ENCODE measurements around the gene ARL4C.
A peak's percentile ranks its signal among the peaks of the same experiment; 100 is the strongest.

Gene ARL4C

DNA sequence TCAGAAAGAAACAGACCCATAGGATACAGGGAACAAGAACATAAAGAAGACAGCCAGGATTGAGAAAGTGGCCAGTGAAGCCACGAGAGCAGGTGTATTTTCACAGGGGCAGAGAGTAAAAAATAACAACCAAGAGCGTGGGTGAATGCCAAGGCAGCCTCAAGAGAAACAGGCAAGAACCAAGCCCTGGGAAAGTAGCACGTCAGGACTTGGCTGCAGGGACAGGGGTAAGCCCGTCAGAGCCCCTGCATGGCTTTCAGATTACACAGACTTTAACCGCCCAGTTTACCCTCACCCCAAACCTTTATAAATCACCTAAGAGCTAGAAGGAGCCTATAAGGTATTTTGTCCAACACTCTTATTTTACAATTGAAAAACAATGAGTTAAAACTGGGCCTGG lies 43.7 kb downstream of the ARL4C start:
- no peaks in the 10 kb centered on the region; the same call in 1 of the 2 replicates for H3K9me3 ChIP-seq (ENCODE audit: control insufficient read depth, insufficient read depth, low read length)
- H3K4me3 ChIP-seq (ENCODE audit: low read depth, low read length), result no peak overlapping the region
- H3K4me1 ChIP-seq (ENCODE audit: control insufficient read depth, insufficient read depth, low read length), result peaks cover 33% of the 10 kb centered on the region
- no peak overlapping the region for H3K9ac ChIP-seq (ENCODE audit: low read depth, low read length)
- H3K36me3 ChIP-seq (ENCODE audit: control insufficient read depth, insufficient read depth, low read length), result no peaks in the 10 kb centered on the region
- no peak overlapping the region for H3K27ac ChIP-seq (ENCODE audit: low read depth, low read length)
- no peaks in the 10 kb centered on the region for H3K27me3 ChIP-seq (ENCODE audit: control insufficient read depth, insufficient read depth, low read length)

DNA sequence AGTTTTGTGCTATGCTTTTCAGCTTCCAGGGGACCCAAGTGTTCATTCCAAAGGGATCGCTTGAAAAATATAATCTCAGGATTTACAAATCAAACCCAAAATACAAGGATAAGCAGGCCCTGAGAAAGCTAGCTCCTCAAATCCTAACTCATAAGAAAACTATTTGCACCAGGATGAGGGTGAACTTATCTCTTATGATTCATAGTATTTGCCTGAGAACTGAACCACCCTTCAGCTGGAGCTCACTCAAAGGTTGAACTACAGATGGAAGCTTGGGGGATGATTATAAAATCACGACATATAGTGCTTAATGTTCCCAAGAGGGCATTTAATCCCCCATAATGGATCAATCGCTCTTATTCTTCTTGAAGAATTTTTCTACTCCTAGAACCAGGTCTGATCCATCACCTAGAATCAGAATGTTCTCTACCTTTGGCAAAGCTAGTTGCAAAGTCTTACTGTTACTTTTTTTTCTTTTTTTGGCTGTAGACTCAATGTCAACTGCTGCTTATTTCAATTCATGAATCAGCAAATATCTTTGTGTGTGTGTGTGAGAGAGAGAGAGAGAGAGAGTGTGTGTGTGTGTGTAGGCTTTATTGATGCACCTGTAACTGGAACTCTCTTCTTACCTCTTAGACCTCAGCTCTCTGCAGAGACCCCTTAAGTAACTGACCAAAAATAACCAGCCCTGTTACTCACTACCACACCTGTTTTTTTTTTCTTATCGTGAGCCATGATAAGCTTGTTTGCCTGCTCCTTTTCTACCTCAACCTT lies 44.8 kb downstream of the ARL4C start:
- Histone ChIP-seq H3K4me3 (ENCODE audit: low read depth, low read length) (no peak overlapping the region), H3K27me3 (ENCODE audit: control insufficient read depth, insufficient read depth, low read length) (no peaks in the 10 kb centered on the region), H3K27ac (ENCODE audit: low read depth, low read length) (no peak overlapping the region), H3K4me1 (ENCODE audit: control insufficient read depth, insufficient read depth, low read length) (peaks cover 45% of the 10 kb centered on the region), H3K36me3 (ENCODE audit: control insufficient read depth, insufficient read depth, low read length) (no peaks in the 10 kb centered on the region), H3K9ac (ENCODE audit: low read depth, low read length) (no peak overlapping the region), H3K9me3 (ENCODE audit: control insufficient read depth, insufficient read depth, low read length) (no peaks in the 10 kb centered on the region)

DNA sequence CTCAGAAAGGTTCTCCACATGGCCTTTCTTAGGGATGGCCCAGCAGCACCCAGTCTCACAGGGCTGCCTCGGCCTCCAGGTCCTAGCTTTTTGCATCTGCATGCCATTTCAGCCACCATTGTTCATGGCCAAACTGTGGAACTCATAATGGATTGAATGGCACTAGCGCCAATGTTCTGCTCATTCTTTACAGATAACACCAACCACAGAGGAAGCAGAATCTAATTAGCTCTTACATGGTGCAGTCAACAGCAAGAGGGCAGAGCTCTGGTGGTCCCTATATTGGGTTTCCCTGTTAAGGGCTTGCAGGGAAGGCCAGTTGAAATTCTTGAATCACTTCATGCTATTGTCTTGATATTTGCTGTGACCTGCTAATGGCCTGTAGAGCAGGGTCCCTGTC lies 45.6 kb downstream of the ARL4C start:
- H3K27me3 ChIP-seq (ENCODE audit: control insufficient read depth, insufficient read depth, low read length), result peaks cover 3% of the 10 kb centered on the region; the same call in 1 of the 2 replicates
- no peak overlapping the region for H3K9ac ChIP-seq (ENCODE audit: low read depth, low read length)
- H3K27ac ChIP-seq (ENCODE audit: low read depth, low read length), result no peak overlapping the region
- H3K36me3 ChIP-seq (ENCODE audit: control insufficient read depth, insufficient read depth, low read length), result no peaks in the 10 kb centered on the region
- no peaks in the 10 kb centered on the region for H3K9me3 ChIP-seq (ENCODE audit: control insufficient read depth, insufficient read depth, low read length)
- no peak overlapping the region for H3K4me3 ChIP-seq (ENCODE audit: low read depth, low read length)
- H3K4me1 ChIP-seq (ENCODE audit: control insufficient read depth, insufficient read depth, low read length), result peaks cover 45% of the 10 kb centered on the region

DNA sequence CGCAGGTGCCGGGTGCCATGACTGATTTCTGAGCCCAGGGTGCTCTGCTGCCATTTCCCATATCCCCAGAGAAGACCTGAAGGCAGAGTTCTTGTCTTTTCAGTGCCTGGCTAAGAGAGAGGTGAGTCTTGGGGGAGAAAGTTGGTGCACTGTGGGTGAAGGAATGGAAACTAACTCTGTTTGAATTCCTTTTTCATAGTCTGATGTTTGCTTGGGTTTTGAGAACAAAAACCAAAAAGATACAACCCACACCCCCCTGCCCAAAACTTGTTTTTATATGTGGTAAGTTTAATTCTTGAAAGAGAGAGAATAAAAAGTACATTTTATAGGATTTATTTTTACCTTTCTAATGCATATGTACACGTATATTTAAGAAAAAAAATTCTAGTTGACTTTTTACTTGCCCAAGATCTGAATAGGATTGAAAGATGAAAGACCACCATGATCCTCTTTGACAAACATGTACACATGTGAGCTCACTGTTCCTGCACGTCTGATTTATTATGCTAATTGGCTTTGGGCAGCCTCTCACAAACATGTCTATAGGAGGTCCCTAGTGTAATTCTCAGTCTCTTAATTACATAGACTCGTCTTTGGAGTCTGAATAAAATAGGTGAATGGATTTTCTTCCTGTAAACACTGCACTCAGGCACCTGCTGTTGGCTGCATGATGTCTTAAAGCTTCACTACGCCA lies 46.3 kb downstream of the ARL4C start:
- peaks cover 6% of the 10 kb centered on the region; the same call in 1 of the 2 replicates for H3K27me3 ChIP-seq (ENCODE audit: control insufficient read depth, insufficient read depth, low read length)
- H3K4me3 ChIP-seq (ENCODE audit: low read depth, low read length), result no peak overlapping the region
- H3K27ac ChIP-seq (ENCODE audit: low read depth, low read length), result peak overlapping the region; percentile 97
- H3K9ac ChIP-seq (ENCODE audit: low read depth, low read length), result no peak overlapping the region
- no peaks in the 10 kb centered on the region for H3K9me3 ChIP-seq (ENCODE audit: control insufficient read depth, insufficient read depth, low read length)
- peaks cover 45% of the 10 kb centered on the region for H3K4me1 ChIP-seq (ENCODE audit: control insufficient read depth, insufficient read depth, low read length)
- no peaks in the 10 kb centered on the region for H3K36me3 ChIP-seq (ENCODE audit: control insufficient read depth, insufficient read depth, low read length)

DNA sequence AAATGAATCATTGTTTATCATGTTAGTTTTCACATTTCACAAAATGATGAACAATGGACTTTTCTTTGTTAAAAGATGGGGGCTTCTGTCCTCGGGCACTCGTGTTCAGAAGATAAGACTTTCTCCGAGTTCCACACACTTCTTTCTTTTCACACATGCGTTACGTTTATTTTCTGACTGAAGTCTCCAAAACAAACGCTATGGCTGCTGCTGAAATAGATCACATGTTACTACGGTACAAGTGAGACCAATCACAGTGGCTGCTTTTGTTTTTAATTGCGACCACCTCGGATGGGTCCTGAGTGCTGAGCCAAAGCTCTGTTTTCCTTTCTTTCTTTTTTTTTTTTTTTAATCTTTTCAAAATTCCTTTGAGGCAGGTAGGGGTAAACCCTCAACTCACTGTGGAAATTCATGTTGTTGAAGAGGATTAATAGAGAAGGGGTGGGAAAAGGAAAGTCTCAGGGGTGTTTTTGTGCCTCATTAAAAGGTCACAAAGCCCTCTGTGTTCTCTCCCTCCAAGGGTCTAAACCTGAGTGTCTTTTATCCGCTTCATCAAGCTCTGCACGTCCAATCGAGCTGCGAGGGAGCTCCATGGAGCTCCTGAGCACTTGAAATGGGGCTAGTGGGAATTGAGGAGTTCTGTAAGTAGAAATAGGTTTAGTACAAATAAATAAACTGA lies 48.2 kb downstream of the ARL4C start:
- Histone ChIP-seq H3K9ac (ENCODE audit: low read depth, low read length) (peak overlapping the region; percentile 22; the same call in 1 of the 2 replicates), H3K9me3 (ENCODE audit: control insufficient read depth, insufficient read depth, low read length) (no peaks in the 10 kb centered on the region), H3K27me3 (ENCODE audit: control insufficient read depth, insufficient read depth, low read length) (peaks cover 6% of the 10 kb centered on the region), H3K4me1 (ENCODE audit: control insufficient read depth, insufficient read depth, low read length) (peaks cover 45% of the 10 kb centered on the region), H3K4me3 (ENCODE audit: low read depth, low read length) (no peak overlapping the region), H3K36me3 (ENCODE audit: control insufficient read depth, insufficient read depth, low read length) (no peaks in the 10 kb centered on the region), H3K27ac (ENCODE audit: low read depth, low read length) (peak overlapping the region; percentile 97)

DNA sequence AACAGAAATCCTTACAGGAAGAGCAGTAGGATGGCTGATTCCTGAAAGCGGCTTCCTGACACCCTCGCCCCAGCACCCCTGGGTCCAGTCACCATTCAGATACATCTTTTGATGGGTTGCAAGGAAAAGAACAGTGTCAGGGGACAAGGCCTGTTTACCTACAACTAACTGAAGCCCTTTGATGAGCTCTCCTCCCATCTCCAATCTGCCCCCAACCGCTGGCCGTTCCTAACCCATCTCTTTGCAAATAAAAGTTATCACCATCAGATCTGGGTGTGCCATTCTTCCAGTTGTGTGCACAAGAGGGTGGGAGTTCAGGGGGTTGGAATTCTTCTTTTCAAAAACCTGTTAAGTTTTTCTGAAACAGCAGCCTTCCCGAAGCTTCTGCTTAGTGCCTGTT lies 48.9 kb downstream of the ARL4C start:
- H3K4me1 ChIP-seq (ENCODE audit: control insufficient read depth, insufficient read depth, low read length), result peaks cover 45% of the 10 kb centered on the region
- no peak overlapping the region for H3K9ac ChIP-seq (ENCODE audit: low read depth, low read length)
- peak overlapping the region; percentile 97 for H3K27ac ChIP-seq (ENCODE audit: low read depth, low read length)
- H3K4me3 ChIP-seq (ENCODE audit: low read depth, low read length), result no peak overlapping the region
- H3K36me3 ChIP-seq (ENCODE audit: control insufficient read depth, insufficient read depth, low read length), result no peaks in the 10 kb centered on the region
- no peaks in the 10 kb centered on the region for H3K9me3 ChIP-seq (ENCODE audit: control insufficient read depth, insufficient read depth, low read length)
- H3K27me3 ChIP-seq (ENCODE audit: control insufficient read depth, insufficient read depth, low read length), result peaks cover 6% of the 10 kb centered on the region

DNA sequence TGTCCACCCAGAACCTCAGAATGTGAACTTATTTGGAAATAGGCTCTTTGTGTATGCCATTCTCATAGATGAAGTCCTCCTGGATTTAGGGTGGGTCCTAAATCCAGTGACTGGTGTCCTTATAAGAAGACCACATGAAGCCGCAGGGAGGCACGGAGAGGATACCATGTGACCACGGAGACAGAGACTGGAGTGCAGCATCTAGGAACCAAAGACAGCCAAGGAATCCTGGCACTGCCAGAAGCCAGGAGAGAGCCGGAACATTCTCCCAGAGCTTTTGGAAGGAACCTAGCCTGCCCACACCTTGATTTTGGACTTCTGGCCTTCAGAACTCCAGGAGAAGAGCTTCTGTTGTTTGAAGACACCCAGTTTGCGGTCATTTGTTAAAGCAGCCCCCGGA lies 49.7 kb downstream of the ARL4C start:
- H3K9me3 ChIP-seq (ENCODE audit: control insufficient read depth, insufficient read depth, low read length), result no peaks in the 10 kb centered on the region
- no peak overlapping the region for H3K9ac ChIP-seq (ENCODE audit: low read depth, low read length)
- no peak overlapping the region for H3K4me3 ChIP-seq (ENCODE audit: low read depth, low read length)
- peaks cover 6% of the 10 kb centered on the region for H3K27me3 ChIP-seq (ENCODE audit: control insufficient read depth, insufficient read depth, low read length)
- no peaks in the 10 kb centered on the region for H3K36me3 ChIP-seq (ENCODE audit: control insufficient read depth, insufficient read depth, low read length)
- H3K27ac ChIP-seq (ENCODE audit: low read depth, low read length), result peak overlapping the region; percentile 21
- H3K4me1 ChIP-seq (ENCODE audit: control insufficient read depth, insufficient read depth, low read length), result peaks cover 45% of the 10 kb centered on the region

DNA sequence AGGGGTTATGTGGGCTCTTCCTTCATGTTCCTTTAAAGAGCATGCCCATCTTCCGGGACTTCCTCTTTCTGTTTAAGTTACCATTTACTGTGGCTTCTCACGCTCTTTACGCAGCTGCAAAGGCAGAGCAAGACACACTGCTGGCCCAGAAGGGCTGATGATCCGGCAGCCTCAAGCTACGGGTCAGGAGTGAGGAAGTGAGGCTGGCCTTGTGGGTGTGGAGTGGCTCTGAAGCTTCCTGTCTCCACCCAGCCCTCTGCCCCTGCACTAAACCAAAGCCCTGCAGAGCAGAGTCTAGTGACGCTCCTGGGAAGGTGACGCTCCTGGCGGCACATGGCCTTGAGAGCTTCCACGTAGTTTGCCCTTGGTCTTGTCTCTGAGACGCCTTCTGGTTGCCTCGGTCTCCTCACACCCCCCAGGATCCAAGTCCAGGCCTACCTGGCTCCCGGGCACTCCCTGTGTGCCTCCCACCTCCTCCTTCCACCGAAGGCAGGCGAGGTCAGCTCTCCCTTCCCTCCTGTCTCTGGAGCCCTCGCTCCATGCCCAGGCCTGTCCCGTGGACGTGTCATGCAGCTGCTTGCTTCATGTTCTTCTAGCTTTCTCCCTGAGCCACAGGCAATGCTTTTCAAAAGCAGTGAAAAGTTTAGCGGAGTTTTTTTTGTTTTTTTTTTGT lies 50.3 kb downstream of the ARL4C start:
- no peak overlapping the region for H3K9ac ChIP-seq (ENCODE audit: low read depth, low read length)
- H3K27ac ChIP-seq (ENCODE audit: low read depth, low read length), result no peak overlapping the region

DNA sequence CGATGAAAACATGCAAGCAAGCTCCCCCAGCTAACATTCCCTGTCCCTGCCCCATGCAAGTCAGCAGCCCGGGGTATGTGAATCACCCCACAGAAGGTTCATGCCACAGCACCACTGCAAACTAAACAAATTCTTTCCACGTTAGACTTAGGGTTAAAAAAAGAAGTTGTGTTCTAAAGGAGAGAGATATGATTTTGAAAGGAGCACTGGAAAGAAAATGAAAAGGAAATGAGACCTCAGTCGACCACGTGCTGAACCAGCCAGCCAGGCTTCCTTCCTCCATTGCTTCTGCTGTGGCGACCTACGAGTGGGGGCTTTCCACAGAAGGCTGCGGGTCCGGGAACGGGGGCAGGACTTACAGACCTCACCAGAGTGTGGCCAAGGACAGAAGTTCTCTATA lies 52.0 kb downstream of the ARL4C start:
- Histone ChIP-seq H3K9me3 (ENCODE audit: control insufficient read depth, insufficient read depth, low read length) (no peaks in the 10 kb centered on the region), H3K4me1 (ENCODE audit: control insufficient read depth, insufficient read depth, low read length) (peaks cover 26% of the 10 kb centered on the region), H3K36me3 (ENCODE audit: control insufficient read depth, insufficient read depth, low read length) (no peaks in the 10 kb centered on the region), H3K4me3 (ENCODE audit: low read depth, low read length) (no peak overlapping the region), H3K9ac (ENCODE audit: low read depth, low read length) (no peak overlapping the region), H3K27me3 (ENCODE audit: control insufficient read depth, insufficient read depth, low read length) (peaks cover 6% of the 10 kb centered on the region), H3K27ac (ENCODE audit: low read depth, low read length) (no peak overlapping the region)

More for the DNA sequence above, 50.3 kb downstream of the ARL4C start:
- peaks cover 6% of the 10 kb centered on the region for H3K27me3 ChIP-seq (ENCODE audit: control insufficient read depth, insufficient read depth, low read length)
- peaks cover 41% of the 10 kb centered on the region for H3K4me1 ChIP-seq (ENCODE audit: control insufficient read depth, insufficient read depth, low read length)
- H3K36me3 ChIP-seq (ENCODE audit: control insufficient read depth, insufficient read depth, low read length), result no peaks in the 10 kb centered on the region
- no peaks in the 10 kb centered on the region for H3K9me3 ChIP-seq (ENCODE audit: control insufficient read depth, insufficient read depth, low read length)
- no peak overlapping the region for H3K4me3 ChIP-seq (ENCODE audit: low read depth, low read length)

DNA sequence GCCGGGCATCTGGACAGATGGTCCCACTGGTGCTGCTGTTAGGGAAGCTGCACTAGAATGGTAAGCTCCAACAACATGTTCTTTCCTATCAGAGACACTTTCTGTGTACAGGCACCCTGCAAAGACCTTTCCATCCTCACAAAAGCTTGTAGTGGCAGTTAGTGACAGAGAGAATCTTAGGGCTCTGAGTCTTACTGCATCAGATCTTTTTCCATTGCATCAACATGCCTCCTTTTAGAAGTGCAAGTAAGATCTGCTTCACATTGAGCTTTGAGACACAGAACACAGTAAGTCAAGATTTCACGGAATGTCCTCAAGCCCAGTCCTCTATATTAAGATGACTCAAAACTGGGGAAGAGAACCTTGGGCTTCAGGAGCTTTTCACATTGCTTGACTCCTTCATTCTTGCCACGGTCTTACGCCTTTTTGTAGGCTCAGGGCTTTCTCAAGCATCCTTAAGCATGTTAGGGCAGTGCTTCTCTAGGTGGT lies 52.6 kb downstream of the ARL4C start:
- H3K36me3 ChIP-seq (ENCODE audit: control insufficient read depth, insufficient read depth, low read length), result no peaks in the 10 kb centered on the region
- H3K27ac ChIP-seq (ENCODE audit: low read depth, low read length), result no peak overlapping the region
- no peak overlapping the region for H3K4me3 ChIP-seq (ENCODE audit: low read depth, low read length)
- H3K27me3 ChIP-seq (ENCODE audit: control insufficient read depth, insufficient read depth, low read length), result peaks cover 6% of the 10 kb centered on the region
- H3K4me1 ChIP-seq (ENCODE audit: control insufficient read depth, insufficient read depth, low read length), result peaks cover 20% of the 10 kb centered on the region
- no peak overlapping the region for H3K9ac ChIP-seq (ENCODE audit: low read depth, low read length)
- no peaks in the 10 kb centered on the region for H3K9me3 ChIP-seq (ENCODE audit: control insufficient read depth, insufficient read depth, low read length)
